ENCODE results near the gene RNF220.
A peak's percentile ranks its signal among the peaks of the same experiment; 100 is the strongest.
"Not testable (repeated sequence)": the region's sequence is repeated elsewhere in the genome, so short reads cannot be mapped to it uniquely, and the experiment has no call there.

Gene RNF220

DNA sequence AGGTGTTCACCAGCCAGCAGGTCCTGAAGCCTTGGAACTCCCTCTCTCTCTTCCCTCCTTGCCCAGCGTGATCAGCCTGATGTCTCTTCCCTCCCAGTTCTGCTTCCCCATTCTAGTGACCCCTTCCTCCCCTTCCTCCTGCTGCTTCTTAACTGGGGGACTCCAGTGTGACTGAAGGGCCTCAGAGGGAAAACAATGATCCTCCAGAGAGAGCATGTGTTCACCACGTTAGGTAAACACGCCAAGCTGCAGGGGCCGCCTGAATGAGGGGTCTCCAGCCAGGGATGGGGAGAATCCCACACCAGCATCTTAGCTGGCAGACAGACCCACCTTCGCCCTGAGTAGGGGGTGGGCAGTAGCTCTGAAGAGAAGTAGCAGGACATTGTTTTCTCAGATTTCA is 144.5 kb downstream of the RNF220 start:
- DNase-seq (ENCODE audit: low spot score), result no peak

DNA sequence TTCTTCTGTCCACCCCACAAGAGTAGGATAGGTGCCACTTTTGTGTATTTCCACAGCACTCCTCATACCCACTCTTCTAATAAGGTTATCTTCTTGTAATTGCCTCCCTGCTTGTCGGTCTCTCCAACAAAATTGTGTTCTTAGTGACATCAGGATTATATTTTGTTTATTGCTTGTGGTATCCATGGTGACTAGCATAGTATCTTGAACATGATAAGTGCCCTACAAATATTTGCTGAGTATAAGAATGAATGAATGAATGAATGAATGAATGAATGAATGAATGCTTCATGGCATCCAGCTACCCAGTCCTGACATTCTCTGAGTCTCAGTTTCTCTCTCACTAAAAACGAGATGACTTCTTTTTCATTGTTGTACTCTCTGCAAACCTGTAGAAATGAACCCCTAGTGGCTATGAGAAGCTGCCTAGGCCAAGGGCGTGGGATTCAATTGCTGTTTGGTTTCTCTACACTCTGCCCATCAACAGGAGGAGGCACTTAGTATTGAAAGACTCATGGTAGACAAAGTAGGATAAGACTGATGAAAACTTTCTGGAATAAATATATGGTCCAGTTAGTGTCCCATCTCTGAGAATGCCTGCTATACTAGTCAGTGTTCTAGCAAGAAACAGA is 148.2 kb downstream of the RNF220 start:
- no peak for DNase-seq (ENCODE audit: low spot score)

DNA sequence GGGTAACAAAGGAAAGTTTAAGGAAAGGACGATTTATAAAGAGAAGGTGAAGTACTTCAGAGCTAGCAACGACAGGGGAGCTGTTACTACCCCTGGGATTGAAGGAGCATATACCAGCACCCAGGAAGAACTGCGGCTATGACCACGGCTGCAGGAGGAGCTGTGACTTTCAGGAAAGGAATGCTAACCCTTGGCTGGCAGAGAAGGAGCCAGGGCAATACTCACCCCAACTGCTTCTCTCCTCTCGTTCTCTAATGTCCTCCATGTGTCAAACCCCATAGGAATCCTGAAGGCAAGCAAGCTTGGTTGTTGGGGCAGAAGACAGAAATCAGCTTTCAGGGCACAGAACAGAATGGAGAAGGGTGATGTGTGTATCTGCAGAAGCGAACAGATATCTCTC is 148.7 kb downstream of the RNF220 start:
- DNase-seq (ENCODE audit: low spot score), result no peak

DNA sequence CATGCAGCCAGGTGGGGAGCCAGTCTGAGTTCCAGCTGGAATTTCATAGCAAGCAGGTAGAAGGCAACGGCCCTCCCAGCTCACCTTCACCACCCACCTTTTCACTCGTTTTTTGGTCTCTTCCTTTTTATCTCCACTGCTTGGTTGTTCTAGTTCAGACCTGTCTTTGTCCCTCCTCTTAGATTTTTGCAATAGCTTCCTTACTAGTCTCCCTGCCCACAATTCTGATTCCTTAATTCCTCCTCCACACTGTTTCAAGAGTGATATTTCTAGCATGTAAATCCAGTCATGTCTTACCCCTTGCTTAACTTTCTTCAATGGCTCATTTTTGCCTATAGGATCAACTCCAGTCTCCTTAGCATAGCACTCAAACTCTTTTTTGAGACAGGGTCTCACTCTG is 149.7 kb downstream of the RNF220 start:
- DNase-seq (ENCODE audit: low spot score), result no peak

DNA sequence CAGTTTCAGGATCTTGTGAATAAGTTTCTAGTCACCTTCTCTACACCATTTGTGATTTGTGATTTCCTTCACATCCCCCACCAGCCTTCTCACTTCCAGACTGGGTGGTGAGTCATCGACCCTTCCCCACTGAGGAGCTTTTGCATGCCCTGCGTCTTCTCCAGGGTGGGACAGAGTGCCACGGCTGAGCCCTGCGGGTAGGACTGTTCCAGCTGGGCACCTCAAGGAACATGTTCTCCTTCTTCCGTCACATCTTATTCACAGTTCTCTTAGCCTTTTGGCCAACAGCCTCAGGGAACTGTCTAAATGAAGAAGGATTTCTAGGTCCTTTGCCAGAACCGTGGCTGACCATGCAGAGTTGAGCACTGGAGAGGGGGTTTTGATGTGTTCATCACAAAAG is 152.7 kb downstream of the RNF220 start:
- no peak for DNase-seq (ENCODE audit: low spot score)

DNA sequence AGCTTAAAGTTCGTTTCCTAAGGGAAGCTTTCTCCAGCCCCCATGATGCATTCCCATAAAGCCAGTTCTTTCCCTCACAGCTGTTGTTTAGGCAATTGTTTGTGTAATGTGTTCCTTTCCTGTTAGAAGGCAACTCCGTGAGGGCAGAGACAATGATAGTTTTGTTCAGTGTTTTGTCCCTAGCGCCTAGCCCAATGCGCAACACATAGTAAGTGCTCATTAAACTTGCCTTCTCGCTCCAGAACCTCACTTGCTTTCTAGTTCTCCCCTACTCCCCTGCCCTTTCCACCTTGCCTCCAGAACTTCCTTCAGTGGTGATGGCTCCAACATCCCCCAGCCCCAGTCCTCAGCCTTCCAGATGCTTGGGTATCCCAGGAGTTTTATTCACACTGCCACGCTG is 153.8 kb downstream of the RNF220 start:
- no peak for DNase-seq (ENCODE audit: low spot score)

DNA sequence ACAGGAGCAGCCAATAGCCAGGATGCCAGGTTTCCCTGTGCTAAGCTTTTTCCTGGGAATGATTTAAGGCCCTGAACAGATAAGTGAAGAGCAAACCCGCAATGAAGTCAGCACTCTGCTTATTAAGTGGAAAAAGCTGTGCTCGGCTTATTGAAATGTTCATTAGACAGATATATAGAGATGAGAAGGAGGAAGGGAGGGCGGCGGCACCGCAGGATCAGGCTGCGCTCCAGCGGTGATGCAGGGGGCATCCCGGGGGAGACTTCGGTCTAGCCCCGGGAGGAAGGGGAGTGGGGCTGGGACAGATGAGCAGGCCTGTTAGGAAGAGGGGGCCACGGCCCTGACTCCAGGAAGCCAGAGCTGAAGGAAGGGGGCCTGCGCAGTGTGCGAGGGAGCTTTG is 154.3 kb downstream of the RNF220 start:
- no peak for DNase-seq (ENCODE audit: low spot score)

DNA sequence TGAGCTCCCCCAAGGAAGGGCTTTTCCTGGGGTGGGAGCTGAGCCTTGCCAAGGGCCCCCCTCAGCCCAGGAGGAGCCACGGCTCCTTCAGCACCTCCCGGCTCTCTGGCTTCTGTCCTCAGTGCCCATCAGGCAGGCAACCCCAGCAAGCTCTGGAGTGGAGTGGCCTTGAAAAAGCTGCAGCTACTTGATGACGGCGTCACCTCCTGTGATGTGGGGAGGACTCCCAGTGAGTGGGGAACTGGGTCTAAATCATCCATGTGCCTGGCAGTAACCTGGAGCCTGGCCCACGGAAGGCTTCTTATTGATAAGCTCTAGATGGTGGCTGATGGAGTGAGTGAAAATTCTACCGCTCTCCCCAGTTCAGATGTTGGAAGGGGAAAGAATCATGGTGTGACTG is 154.9 kb downstream of the RNF220 start:
- DNase-seq (ENCODE audit: low spot score), result no peak

DNA sequence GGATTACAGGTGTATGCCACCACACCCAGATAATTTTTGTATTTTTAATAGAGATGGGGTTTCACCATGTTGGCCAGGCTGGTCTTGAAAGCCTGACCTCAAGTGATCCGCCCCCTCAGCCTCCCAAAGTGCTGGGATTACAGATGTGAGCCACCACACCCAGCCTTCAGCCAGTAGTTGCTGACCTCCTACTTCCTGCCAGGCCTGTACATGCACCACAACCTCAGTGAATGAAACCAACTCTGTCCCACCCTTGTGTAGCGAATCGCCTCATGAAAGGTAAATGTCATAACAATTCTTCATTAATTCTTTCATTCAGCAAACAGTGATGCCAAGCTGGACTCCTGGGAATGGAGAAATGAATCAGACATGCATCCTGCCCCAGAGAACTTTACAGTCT is 155.6 kb downstream of the RNF220 start:
- not testable (repeated sequence) for DNase-seq (ENCODE audit: low spot score)

DNA sequence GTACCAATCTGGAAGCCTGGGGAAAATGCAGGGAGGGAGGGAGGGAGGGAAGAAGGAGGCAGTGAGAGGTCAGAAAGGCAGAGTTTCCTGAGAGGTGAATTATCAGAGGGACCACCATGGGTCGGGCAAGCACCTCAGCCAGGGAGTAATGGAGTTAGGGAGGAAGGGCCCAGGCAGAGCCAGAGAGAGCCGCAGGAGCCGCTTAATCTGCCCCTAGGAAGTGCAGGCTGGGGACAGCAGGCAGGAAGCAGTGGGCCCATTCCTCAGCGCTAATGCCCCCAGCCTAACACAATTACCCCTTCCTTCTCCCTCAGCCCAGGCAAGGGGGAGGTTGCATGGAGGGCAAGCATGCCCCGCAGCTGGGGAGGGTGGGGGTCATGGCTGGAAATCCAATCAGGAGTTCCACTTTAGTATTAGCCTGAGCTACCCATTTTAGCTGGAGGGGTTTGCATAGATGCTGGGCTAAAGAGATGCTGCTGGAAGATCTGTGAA is 160.2 kb downstream of the RNF220 start:
- DNase-seq (ENCODE audit: low spot score), result no peak

DNA sequence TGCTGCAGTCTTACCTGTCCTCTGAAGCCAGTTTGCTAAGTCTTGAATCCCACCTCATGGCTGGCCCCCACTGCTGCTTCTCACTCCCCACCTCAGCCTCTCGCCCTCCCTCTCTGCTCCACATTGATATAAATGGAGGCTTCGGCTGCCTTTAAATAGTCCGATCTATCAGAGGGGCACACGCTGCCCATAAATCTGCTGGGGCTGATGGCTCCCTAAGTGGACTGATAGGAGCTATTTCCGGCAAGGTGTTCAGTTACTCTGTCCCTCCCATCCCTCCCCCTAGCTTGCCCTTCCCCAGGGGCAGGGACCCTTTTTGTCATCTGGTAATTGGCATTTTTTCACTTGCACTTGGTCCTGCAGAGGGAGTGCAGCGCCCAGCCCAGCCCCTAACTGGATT is 160.8 kb downstream of the RNF220 start:
- no peak for DNase-seq (ENCODE audit: low spot score)

DNA sequence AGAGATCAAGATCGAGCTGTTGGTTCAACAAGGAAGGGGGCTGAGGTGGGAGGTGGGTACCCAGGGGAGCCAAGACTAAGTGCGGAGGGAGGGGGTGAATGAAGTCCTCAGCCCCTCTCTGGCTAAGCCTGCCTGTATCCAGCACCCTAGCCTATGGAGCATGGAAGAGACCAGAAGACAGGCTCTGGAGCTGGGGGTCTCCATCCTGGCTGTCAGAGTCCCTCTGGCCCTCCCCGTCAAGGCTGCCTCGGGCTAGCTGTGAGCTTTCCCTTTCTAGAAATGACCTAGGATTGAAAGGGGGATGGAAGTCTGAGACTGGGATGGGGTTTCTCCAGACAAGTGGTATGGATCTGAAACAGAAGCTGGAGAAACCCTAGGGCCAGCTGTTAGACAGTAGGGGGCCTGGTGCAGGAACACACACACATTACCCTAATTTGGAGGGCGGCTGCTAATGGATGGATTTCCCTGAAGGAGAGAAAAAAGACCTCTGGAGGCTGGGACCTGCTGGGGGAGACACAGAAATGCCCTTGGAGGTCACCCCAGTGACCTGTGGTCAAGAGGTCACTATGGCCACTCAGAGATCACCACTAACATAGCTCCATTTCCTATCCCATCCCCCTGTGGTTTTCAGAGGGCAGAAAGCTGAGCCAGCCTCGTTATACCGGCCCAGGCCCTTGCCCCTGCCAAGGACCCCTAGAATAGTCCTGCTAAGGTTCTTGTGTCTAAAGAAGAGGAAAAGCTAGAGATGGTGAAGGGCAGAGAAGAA is 161.4 kb downstream of the RNF220 start:
- no peak for DNase-seq (ENCODE audit: low spot score)

DNA sequence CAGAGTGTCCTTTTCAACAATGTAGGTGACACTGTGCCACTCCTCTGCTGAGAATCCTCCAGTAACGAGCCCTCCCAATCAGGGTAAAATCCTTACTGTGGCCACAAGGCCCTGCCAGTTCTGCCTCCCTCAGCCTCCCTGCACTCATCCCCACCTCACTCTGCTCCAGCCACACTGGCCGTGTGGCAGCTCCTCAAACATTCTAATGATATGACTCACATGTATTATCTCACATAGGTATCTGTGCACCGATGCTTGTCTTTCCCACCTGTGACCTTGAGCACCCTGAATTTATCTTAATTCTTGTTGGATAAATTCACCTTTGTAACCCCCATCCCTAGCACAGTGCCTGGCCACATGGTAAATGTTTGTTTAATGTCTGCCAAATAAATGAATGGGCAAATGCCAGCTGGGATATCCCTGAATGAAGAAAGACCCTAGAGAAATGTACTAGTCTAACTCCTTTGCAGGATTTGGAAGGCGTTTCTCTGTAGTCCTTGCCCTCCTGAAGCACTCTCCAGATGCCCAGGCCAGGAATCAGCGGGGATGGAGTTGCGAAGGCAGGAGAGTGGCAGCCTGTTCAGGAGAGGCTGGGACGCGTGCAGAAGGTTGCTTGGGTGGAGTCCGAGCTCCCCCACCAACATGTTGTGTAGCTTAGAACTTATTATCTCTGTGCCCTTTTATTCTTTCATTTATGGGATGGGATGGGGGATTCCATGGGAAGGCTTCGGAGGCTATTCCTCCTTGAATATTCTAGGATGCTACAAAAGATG is 163.3 kb downstream of the RNF220 start:
- no peak for DNase-seq (ENCODE audit: low spot score)

DNA sequence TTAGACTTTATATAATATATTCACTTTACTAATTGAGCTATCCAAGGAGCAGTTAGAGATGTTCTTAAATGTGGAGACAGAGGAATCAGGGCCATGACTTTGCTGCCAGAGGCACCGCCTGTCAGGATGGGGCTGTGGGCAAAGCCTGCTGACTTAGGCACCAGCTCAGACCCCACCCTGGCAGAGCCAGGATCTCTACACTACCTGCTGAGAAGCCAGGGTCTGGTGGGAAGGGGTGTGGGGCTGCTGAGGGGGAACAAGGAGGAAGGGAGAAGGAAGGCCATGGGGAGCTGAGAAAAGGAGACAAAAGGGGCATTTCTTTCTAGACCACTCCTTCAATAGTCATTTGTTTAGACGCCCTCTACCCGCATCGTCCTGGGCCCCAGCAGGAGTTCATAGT is 164.4 kb downstream of the RNF220 start:
- no peak for DNase-seq (ENCODE audit: low spot score)

DNA sequence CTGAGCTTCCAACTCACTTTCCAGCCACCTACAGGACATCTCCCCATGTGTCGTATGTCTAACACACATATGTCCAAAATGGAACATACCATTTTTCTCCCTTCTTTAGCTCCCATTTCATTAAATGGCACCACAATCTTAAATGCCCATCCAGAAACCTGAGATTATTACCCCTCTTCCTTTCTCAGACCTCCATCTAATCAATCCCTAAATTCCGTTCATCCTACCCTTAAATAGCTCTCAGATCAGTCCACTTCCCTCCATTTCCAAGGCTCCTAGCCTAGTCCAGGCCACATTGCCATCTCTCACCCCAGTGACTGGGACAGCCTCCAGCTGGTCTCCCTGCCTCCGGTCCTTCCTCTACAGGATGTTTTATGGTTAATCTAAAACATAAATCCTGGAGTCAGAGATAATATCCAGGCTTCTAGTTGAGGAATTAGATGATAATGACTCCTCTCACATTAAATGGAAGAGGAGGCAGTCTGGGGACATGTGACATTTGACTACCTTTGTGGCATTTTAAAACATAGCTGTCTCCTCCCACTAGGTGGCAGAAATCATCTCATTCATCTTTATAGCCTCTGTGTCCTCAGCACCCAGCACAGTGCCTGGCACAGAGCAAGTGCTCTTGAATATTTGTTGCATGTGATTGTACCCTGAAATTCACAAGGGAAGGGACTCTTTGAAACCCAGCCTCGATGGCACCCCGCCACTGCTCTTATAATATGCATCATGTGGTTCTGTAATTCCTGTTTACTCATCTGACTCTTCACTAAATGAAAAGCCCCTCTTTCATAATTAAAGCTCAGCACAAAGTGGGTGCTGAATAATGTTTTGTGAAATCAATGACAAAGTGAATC is 166.9 kb downstream of the RNF220 start:
- DNase-seq (ENCODE audit: low spot score), result peak; percentile 43

DNA sequence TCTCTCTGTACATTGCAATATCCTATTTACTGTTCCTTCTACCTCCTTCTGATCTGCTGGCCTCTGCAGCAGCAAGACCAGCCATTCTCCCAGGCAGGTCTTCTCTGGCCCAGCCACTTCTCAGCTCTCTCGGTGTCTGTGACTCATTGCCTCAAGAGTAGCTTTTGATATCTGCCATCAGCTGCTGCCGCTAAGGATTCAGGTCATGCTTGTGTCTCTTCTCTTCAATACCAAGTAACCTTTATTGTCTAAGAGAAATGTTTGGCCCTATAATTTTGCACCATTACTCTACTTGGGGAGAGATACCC is 167.5 kb downstream of the RNF220 start:
- DNase-seq (ENCODE audit: low spot score), result no peak

DNA sequence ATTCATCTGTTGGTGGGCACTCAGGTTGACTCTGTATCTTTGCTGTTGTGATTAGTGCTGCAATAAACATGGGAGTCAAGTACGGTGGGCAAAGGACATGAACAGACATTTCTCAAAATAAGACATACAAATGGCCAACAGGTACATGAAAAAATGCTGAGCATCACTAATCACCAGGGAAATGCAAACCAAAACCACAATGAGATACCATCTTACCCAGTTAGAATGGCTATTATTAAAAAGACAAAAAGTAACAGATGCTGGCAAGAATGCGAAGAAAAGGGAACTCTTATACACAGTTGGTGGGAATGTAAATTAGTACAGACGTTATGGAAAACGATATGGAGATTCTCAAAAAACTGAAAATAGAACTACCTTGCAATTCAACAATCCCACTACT is 170.3 kb downstream of the RNF220 start:
- no peak for DNase-seq (ENCODE audit: low spot score)

DNA sequence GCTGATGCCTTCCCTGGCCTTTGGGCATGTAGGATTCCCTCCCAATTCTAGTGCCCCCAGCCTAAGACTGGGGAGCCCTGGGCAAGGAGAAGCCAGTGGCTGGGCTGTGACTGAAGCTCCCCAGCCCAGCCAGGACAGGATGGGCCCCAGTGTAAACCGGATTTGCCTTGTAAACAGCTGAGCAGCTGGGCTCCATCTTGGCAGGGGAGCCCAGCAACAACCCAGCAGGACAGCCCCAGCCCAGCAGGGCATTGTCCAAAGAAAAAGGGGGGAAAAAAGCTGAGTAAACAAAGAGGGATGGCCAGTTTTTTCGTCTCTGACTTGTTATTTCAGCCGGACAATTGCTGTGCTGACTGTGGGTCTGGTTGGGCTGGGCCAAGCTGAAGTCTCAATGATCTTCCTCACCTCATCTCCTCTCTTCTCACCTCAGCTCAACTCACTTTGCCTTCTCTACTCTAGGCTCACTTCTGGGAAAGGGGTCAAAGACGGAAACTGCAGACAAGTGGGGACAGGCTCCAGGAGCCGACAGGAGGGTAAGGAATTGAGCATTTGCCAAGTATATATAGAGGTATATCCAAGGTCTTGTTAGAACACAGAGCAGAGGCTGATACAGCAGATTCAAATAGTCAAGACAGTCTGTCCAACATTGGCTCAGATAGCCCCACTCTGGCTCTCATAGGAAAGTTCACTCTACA is 171.5 kb downstream of the RNF220 start:
- no peak for DNase-seq (ENCODE audit: low spot score)

DNA sequence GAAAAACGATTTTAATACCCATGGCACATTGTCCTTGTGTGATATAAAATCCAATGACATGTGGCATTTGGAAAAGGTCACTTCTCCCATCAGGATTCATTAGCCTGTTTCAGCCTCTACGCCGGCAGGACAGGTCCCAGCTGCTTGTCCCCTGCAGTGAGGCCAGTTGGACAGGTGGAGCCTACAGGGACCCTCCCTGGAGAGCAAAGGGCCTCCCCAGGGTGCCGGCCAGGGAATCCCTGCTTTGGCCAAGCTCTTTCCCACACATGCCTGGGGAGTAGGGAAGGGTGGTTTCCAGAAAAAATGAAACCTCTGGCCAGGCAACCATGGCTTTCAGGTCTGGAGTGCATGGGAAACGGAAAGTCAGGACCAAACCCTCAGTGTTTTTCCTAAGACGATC is 176.2 kb downstream of the RNF220 start:
- no peak for DNase-seq (ENCODE audit: low spot score)

DNA sequence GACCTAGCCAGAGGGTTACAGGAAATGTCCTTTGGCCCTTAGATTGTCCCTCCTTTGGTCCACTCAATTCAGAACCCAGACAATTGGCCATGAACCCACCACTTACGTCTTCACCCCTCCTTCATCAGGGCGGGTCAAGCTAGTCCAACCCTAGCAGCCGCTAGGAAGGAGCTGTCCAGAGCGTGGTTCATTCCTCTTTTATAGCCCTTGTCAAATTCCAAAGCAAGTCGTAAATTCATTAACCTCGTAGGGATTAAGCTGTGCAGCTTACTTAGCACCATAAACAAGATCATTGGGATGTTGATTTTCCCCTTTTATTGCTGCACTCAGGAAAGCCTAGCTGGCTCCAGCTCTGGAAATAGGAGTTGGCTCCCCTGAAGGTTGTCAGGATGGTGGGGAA is 179.1 kb downstream of the RNF220 start:
- DNase-seq (ENCODE audit: low spot score), result no peak

DNA sequence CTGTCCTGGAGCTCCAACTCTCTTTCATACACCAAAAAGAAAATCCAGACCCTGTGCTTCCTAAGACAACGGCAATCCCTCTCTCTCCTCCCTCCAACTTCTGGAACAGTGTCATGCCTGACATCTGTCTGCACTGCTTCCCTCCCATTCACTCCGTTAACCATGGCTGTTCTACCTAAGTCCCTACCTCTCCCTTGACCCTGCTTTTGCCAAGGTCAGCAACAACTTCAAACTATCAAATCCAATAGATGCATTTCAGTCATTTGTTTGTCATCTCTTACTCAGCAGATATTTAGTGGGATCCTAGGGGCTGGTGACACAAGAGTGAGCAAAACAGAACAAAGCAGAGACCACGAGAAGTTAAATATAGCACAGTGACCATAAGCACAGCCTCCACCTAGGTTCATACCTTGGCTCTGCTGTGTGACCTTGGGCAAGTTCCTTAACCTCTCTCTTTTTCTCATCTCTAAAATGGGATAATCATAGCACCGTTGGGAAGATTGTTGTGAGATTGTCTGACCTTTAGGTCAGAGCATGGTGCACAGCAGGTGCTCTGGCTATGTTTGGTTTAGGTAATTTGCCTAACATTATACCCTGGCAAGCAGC is 180.4 kb downstream of the RNF220 start:
- no peak for DNase-seq (ENCODE audit: low spot score)

Measured in germinal center (tissue), 1 donor.